Panc1 (cell line): ENCODE results near the gene NRSN1.

Experiments used
- CTCF ChIP-seq: fragments of 450-650 bp; IDR thresholded peaks from 2 replicates; pipeline ENCODE4 v1.5.1; 2017; ENCODE audit warnings: mild to moderate bottlenecking
- POLR2AphosphoS5 ChIP-seq: IDR thresholded peaks from 2 replicates; pipeline ENCODE4 v1.6.1; 2012; ENCODE audit warnings: mild to moderate bottlenecking, low read depth, low read length, moderate library complexity
- REST ChIP-seq, 2 experiments: IDR thresholded peaks; 2 replicates each; pipeline ENCODE4 v1.6.1; 2011 to 2012; ENCODE audit warnings: low read depth in 2 of 2, control low read depth in 1 of 2, low read length in 1 of 2, mild to moderate bottlenecking in 1 of 2, moderate library complexity in 1 of 2; ENCODE audit not compliant: insufficient read depth in 1 of 2
- SIN3A ChIP-seq: IDR thresholded peaks from 2 replicates; pipeline ENCODE4 v1.6.1; 2012; ENCODE audit warnings: low read depth, mild to moderate bottlenecking, low read length, moderate library complexity, borderline replicate concordance; ENCODE audit not compliant: insufficient read depth

DNA sequence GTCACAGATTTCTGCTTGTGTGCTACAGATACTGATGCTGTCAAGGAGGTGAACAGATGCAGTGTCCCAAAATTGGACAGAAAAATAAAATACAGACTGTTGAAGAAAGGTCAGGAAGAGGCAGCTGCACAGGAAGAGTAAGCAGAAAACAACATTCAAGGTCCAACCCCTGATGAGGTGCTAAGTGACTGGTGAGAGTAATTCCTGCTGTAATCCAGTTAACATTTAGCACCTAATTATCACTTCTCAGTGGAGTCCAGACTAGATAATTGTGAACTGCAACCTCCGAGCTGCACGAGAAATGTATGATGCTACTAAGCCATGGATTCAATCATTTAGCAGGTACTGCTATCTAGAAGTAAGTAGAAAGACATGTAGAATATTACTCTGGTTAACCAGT lies 36.3 kb upstream of the NRSN1 start:
- TF ChIP-seq CTCF = no peak
- TF ChIP-seq REST (IDR thresholded peaks at IDR 0.05; ENCODE audit: insufficient read depth in 1 of 2, low read depth in 2 of 2, low read length in 1 of 2) = no peak
- no peak for TF ChIP-seq POLR2AphosphoS5
- no peak for TF ChIP-seq SIN3A
